Kidney (tissue), 14 donors: ENCODE measurements around the gene LTBP1. TPM values are rescaled to one million over a fixed set of nuclear protein-coding genes. Genes with fewer than 3 reads are reported as not detected.

ENCODE experiments used
- DNase-seq, 5 donors: peaks; one replicate each; pipeline ENCODE4 v3.0.0-alpha.2; 2013 to 2020
- FAIRE-seq: peaks from 2 replicates; lab custom pipeline; 2012; peaks lifted over from hg19 to GRCh38; lab: Jason Lieb, UNC
- H3K27ac ChIP-seq, 2 donors: one replicate each; pipeline ENCODE4 v1.7.0; 2013; ENCODE audit warnings: low read depth in 2 of 2, low read length in 2 of 2, inconsistent platforms in 1 of 2
- H3K27me3 ChIP-seq: one replicate; pipeline ENCODE4 v1.7.1; 2013; ENCODE audit warnings: low read length, inconsistent platforms; ENCODE audit not compliant: control insufficient read depth, insufficient read depth
- H3K36me3 ChIP-seq, 3 donors: one replicate each; pipeline versions ENCODE4 v1.7.0 to v1.7.1; 2013; ENCODE audit warnings: low read length in 3 of 3, control low read depth in 1 of 3, inconsistent platforms in 1 of 3; ENCODE audit not compliant: insufficient read depth in 3 of 3, control insufficient read depth in 2 of 3
- H3K4me1 ChIP-seq, 3 donors: one replicate each; pipeline versions ENCODE4 v1.7.0 to v1.7.1; 2013; ENCODE audit warnings: low read length in 3 of 3, inconsistent platforms in 1 of 3, low read depth in 1 of 3; ENCODE audit not compliant: control insufficient read depth in 2 of 3, insufficient read depth in 2 of 3
- H3K4me3 ChIP-seq, 3 donors: one replicate each; pipeline versions ENCODE4 v1.7.0 to v1.8.1; 2013; ENCODE audit warnings: low read length in 3 of 3, control low read depth in 1 of 3, inconsistent platforms in 1 of 3
- H3K9ac ChIP-seq, 3 donors: one replicate each; pipeline versions ENCODE4 v1.7.0 to v1.7.1; 2013; ENCODE audit warnings: low read length in 3 of 3, control low read depth in 1 of 3, inconsistent platforms in 1 of 3
- H3K9me3 ChIP-seq, 3 donors: one replicate each; pipeline versions ENCODE4 v1.7.0 to v1.7.1; 2013; ENCODE audit warnings: low read length in 3 of 3, control low read depth in 1 of 3, inconsistent platforms in 1 of 3; ENCODE audit not compliant: control insufficient read depth in 2 of 3, insufficient read depth in 1 of 3
- CTCF ChIP-seq: IDR thresholded peaks from 3 replicates; pipeline ENCODE4 v1.5.1; 2012; ENCODE audit warnings: mild to moderate bottlenecking, moderate library complexity, borderline replicate concordance; ENCODE audit not compliant: insufficient read depth; ENCODE audit errors: extremely low read depth
- intact Hi-C: fragments of 100-400 bp; cut with DNase I; formaldehyde crosslinking; loops from one replicate; pipeline ENCODE4 v1.11.1; 2022
- polyA plus RNA-seq: library from polyadenylated mRNA; stranded (reverse); fragments of 350-450 nt; fragmentation: Illumina TruSeq; extraction: RNeasy Lipid Tissue Mini Kit (QIAGEN cat#74804); gene quantifications from one replicate; pipeline ENCODE4 v1.2.3, GENCODE V29; 2014; ENCODE audit warnings: low read depth, low replicate concordance; ENCODE audit not compliant: insufficient read depth
- total RNA-seq: library from RNA; stranded (reverse); fragmentation: NEBNext Ultra II Directional; extraction: Animal tissue kit (Norgen Biotek cat#: 25700); gene quantifications from one replicate; pipeline ENCODE4 v1.2.1, GENCODE V29; 2021
- donor health status: control.
- donor health status: control.
- donor health status: control.
- donor health status: control.
- donor health status: control.
- donor health status: DM: yes; HTN: yes; CAD: no.
- donor health status: Normal renal cell carcinoma (clear cell type).

Gene LTBP1
- total and polyA plus RNA-seq, 2 donors from 2014 or later, result 9.3 to 39.8 TPM

- H3K27ac ChIP-seq, result no peak overlapping the region
- no peaks in the 10 kb centered on the region for H3K36me3 ChIP-seq
- no peaks in the 10 kb centered on the region for H3K4me1 ChIP-seq
- no peak for DNase-seq
- intact Hi-C loops, result no loop called here
- H3K9me3 ChIP-seq, result no peaks in the 10 kb centered on the region
- no peak for FAIRE-seq
- H3K9ac ChIP-seq, result no peak overlapping the region
- H3K27me3 ChIP-seq, result no peaks in the 10 kb centered on the region
- no peak for TF ChIP-seq CTCF
- H3K4me3 ChIP-seq, result no peak overlapping the region
These were observed 434.6 kb downstream of the LTBP1 start for GRCh38 chr2:33381301-33381858.

GRCh38 chr2:33383855-33384598 lies 437.3 kb downstream of the LTBP1 start:
- intact Hi-C loops, result no loop called here

GRCh38 chr2:33384599-33384961 lies 437.8 kb downstream of the LTBP1 start:
- Histone ChIP-seq H3K36me3 (no peaks in the 10 kb centered on the region), H3K9ac (no peak overlapping the region), H3K27me3 (no peaks in the 10 kb centered on the region), H3K27ac (no peak overlapping the region), H3K9me3 (no peaks in the 10 kb centered on the region), H3K4me1 (no peaks in the 10 kb centered on the region), H3K4me3 (no peak overlapping the region)
- DNase-seq, result no peak
- intact Hi-C loops, result no loop called here
- FAIRE-seq, result no peak
- no peak for TF ChIP-seq CTCF

More at GRCh38 chr2:33383855-33384598, 437.3 kb downstream of the LTBP1 start:
- Histone ChIP-seq H3K36me3 (no peaks in the 10 kb centered on the region), H3K4me1 (no peaks in the 10 kb centered on the region), H3K9ac (no peak overlapping the region), H3K9me3 (no peaks in the 10 kb centered on the region), H3K27me3 (no peaks in the 10 kb centered on the region), H3K27ac (no peak overlapping the region), H3K4me3 (no peak overlapping the region)
- TF ChIP-seq CTCF, result no peak
- FAIRE-seq, result no peak
- DNase-seq, result peak in 3 of 5 donors; percentile 17 to 67 (median 56)
